ENCODE measurements around the gene KRTAP12-2.

- TF ChIP-seq CTCF (conservative IDR thresholded peaks at IDR 0.05; ENCODE audit: low read depth, low read length) (no peak), EZH2 (IDR thresholded peaks at IDR 0.05; ENCODE audit: borderline replicate concordance, low read depth, low read length, poor library complexity, severe bottlenecking) (no peak)
Observed at GRCh38 chr21:44664691-44665090, 2.0 kb downstream of the KRTAP12-2 start.

Measured in A673 (cell line).